HepG2 (cell line): Measurements from ENCODE around the gene DNAAF3. TPM values are rescaled to one million over a fixed set of nuclear protein-coding genes. Genes with fewer than 3 reads are reported as not detected.

Experiments
- ARNT ChIP-seq: fragments of 450-650 bp; IDR thresholded peaks from 2 replicates; pipeline ENCODE4 v1.6.1; 2017
- BRCA1 ChIP-seq: sonication (generic); formaldehyde crosslinking; IDR thresholded peaks from 2 replicates; pipeline ENCODE4 v1.4.0; 2020; ENCODE audit warnings: missing genetic modification reagents
- FOXA3 ChIP-seq: IDR thresholded peaks from 2 replicates; pipeline ENCODE4 v1.6.1; 2016; ENCODE audit warnings: missing genetic modification reagents, missing compliant biosample characterization
- FOXK2 ChIP-seq: fragments of 450-650 bp; IDR thresholded peaks from 2 replicates; pipeline ENCODE4 v1.6.1; 2016
- SALL1 ChIP-seq: sonication (generic); formaldehyde crosslinking; IDR thresholded peaks from 2 replicates; pipeline ENCODE4 v1.8.0; 2022; ENCODE audit warnings: mild to moderate bottlenecking, missing genetic modification reagents
- SOX6 ChIP-seq, 2 experiments: fragments of 450-650 bp in 1 of 2; sonication (generic) in 1 of 2; formaldehyde crosslinking in 1 of 2; IDR thresholded peaks; 2 replicates each; pipeline versions ENCODE4 v1.4.0 to v1.6.1; 2017 to 2020; ENCODE audit warnings: antibody characterized with exemption in 1 of 2, mild to moderate bottlenecking in 1 of 2, missing genetic modification reagents in 1 of 2
- SP5 ChIP-seq: IDR thresholded peaks from 2 replicates; pipeline ENCODE4 v1.6.1; 2016; ENCODE audit warnings: low read depth, borderline replicate concordance
- TAF15 ChIP-seq: fragments of 200-400 bp; formaldehyde crosslinking; IDR thresholded peaks from one replicate; pipeline ENCODE4 v1.6.1; 2018; ENCODE audit warnings: mild to moderate bottlenecking, low read depth, low read length; ENCODE audit not compliant: poor library complexity, severe bottlenecking
- ZNF280B ChIP-seq: sonication (generic); formaldehyde crosslinking; IDR thresholded peaks from 2 replicates; pipeline ENCODE4 v1.5.0; 2020; ENCODE audit warnings: missing genetic modification reagents, mild to moderate bottlenecking, borderline replicate concordance
- ZNF333 ChIP-seq: sonication (generic); formaldehyde crosslinking; IDR thresholded peaks from 2 replicates; pipeline ENCODE4 v1.4.0; 2020; ENCODE audit warnings: mild to moderate bottlenecking, missing genetic modification reagents, borderline replicate concordance
- ZNF430 ChIP-seq: sonication (generic); formaldehyde crosslinking; IDR thresholded peaks from 2 replicates; pipeline ENCODE4 v1.9.0; 2021; ENCODE audit warnings: mild to moderate bottlenecking, missing genetic modification reagents
- ZNF510 ChIP-seq: sonication (generic); formaldehyde crosslinking; IDR thresholded peaks from 2 replicates; pipeline ENCODE4 v1.4.0; 2020; ENCODE audit warnings: low read depth, mild to moderate bottlenecking, missing genetic modification reagents
- ZNF543 ChIP-seq: sonication (generic); formaldehyde crosslinking; IDR thresholded peaks from 2 replicates; pipeline ENCODE4 v1.4.0; 2020; ENCODE audit warnings: mild to moderate bottlenecking, missing genetic modification reagents
- ZNF547 ChIP-seq: sonication (generic); formaldehyde crosslinking; IDR thresholded peaks from 2 replicates; pipeline ENCODE4 v1.5.1; 2020; ENCODE audit warnings: mild to moderate bottlenecking, missing genetic modification reagents
- ZNF576 ChIP-seq: sonication (generic); formaldehyde crosslinking; IDR thresholded peaks from 2 replicates; pipeline ENCODE4 v1.4.0; 2020; ENCODE audit warnings: mild to moderate bottlenecking, missing genetic modification reagents
- ZNF646 ChIP-seq: sonication (generic); formaldehyde crosslinking; IDR thresholded peaks from 2 replicates; pipeline ENCODE4 v1.9.0; 2021; ENCODE audit warnings: mild to moderate bottlenecking, missing genetic modification reagents
- ZNF691 ChIP-seq: sonication (generic); formaldehyde crosslinking; IDR thresholded peaks from 2 replicates; pipeline ENCODE4 v1.4.0; 2020; ENCODE audit warnings: missing genetic modification reagents, low read depth, mild to moderate bottlenecking, borderline replicate concordance
- ZNF709 ChIP-seq: sonication (generic); formaldehyde crosslinking; IDR thresholded peaks from 2 replicates; pipeline ENCODE4 v1.5.0; 2020; ENCODE audit warnings: mild to moderate bottlenecking, missing genetic modification reagents
- ZNF777 ChIP-seq: sonication (generic); formaldehyde crosslinking; IDR thresholded peaks from 2 replicates; pipeline ENCODE4 v1.4.0; 2020; ENCODE audit warnings: missing genetic modification reagents
- ZSCAN12 ChIP-seq: sonication (generic); formaldehyde crosslinking; IDR thresholded peaks from 2 replicates; pipeline ENCODE4 v1.9.0; 2021; ENCODE audit warnings: mild to moderate bottlenecking, missing genetic modification reagents
- polyA plus RNA-seq, 8 experiments: library from polyadenylated mRNA; depleted of rRNA in 3 of 8; stranded (reverse) in 7 of 8; unstranded in 1 of 8; fragments of >200 nt; fragmentation: Illumina TruSeq in 4 of 8; extraction: Trizol in 4 of 8; gene quantifications; 2 replicates each; pipeline versions ENCODE4 v1.2.1 to v1.2.3, GENCODE V29; 2011 to 2016; ENCODE audit warnings: low read depth in 4 of 8, missing spikeins in 1 of 8, mixed read lengths in 1 of 8; ENCODE audit not compliant: insufficient read depth in 1 of 8
- total RNA-seq, 5 experiments: library from RNA; depleted of rRNA; stranded (reverse); fragments of >200 nt; fragmentation: Illumina TruSeq; extraction: Trizol; gene quantifications; 2 replicates each; pipeline ENCODE4 v1.2.3, GENCODE V29; 2016; ENCODE audit warnings: low read depth in 1 of 5

Gene DNAAF3
- total and polyA plus RNA-seq, 2 of the 13 experiments (the other 11 are each of a cell fraction or from before 2014, with no cell fraction given), result 0.30 to 0.40 TPM

- TF ChIP-seq ZNF280B (CRISPR knock-in tag) (peak; percentile 33; the same call in 1 of the 2 replicates), ARNT (no peak), ZSCAN12 (no peak), ZNF646 (CRISPR knock-in tag) (no peak), BRCA1 (CRISPR knock-in tag) (no peak), SOX6 (IDR thresholded peaks at IDR 0.05) (no peak), SOX6 (CRISPR knock-in tag; IDR thresholded peaks at IDR 0.05) (no peak), SALL1 (CRISPR knock-in tag) (peak; percentile 21; the same call in 1 of the 2 replicates), ZNF543 (no peak), ZNF691 (CRISPR knock-in tag) (no peak), ZNF777 (CRISPR knock-in tag) (no peak), ZNF709 (CRISPR knock-in tag) (no peak), TAF15 (no peak), FOXA3 (CRISPR knock-in tag) (no peak), ZNF333 (CRISPR knock-in tag) (no peak), ZNF547 (CRISPR knock-in tag) (peak; percentile 17; the same call in 1 of the 2 replicates), ZNF576 (no peak), ZNF510 (CRISPR knock-in tag) (no peak), SP5 (CRISPR knock-in tag) (no peak), FOXK2 (no peak), ZNF430 (no peak)
These were observed 12.6 kb upstream of the DNAAF3 start (continued) for GRCh38 chr19:55178781-55179599.
